Prostate gland (tissue), 2 donors: ENCODE results near the gene CFAP97D2.

Experiments
- POLR2A ChIP-seq: fragments of 450-650 bp; IDR thresholded peaks from one replicate; pipeline ENCODE4 v1.6.1; 2016; ENCODE audit warnings: antibody characterized with exemption, mild to moderate bottlenecking
- TF ChIP-seq, protein P1 (sequence below), 4 experiments: fragments of 200-600 bp in 2 of 4; fragments of 450-650 bp in 2 of 4; sonication (generic) in 2 of 4; IDR thresholded peaks; 1 replicate in 3 of 4; 2 replicates in 1 of 4; pipeline ENCODE4 v1.5.1; 2016 to 2019; ENCODE audit warnings: antibody characterized with exemption in 4 of 4, mild to moderate bottlenecking in 2 of 4, moderate library complexity in 2 of 4

DNA sequence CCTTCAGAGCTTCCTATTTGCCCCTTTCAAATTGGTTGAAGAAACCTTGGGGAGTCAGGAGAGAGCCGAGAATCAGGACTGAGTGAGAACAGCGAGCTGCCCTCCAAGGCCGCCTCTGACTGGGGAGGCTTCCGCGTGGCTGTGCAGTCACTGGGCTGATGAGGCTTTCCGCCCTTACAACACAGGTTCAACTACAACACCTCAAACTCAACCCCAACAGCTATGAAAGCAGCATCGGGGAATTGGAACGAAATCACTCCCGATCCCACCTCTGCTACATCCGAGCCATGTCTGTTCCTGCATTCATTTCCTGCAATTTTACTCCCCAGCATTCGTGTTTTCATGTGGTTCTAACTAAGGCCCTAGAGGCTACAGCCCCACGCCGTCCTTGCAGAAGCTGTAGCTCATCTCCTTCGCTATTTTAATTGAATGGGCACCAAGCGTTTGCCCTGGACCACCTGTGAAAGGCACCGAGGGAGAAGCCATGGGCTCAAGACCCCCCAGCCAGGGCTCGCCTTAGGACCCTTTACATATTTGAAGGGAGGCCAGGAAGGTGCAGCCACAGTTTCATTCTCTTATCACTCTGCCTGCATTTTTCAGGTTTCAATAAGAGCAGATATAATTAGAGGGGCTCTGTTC, 34.3 kb upstream of the CFAP97D2 start:
- TF ChIP-seq POLR2A = no peak
- TF ChIP-seq, protein P1, sequence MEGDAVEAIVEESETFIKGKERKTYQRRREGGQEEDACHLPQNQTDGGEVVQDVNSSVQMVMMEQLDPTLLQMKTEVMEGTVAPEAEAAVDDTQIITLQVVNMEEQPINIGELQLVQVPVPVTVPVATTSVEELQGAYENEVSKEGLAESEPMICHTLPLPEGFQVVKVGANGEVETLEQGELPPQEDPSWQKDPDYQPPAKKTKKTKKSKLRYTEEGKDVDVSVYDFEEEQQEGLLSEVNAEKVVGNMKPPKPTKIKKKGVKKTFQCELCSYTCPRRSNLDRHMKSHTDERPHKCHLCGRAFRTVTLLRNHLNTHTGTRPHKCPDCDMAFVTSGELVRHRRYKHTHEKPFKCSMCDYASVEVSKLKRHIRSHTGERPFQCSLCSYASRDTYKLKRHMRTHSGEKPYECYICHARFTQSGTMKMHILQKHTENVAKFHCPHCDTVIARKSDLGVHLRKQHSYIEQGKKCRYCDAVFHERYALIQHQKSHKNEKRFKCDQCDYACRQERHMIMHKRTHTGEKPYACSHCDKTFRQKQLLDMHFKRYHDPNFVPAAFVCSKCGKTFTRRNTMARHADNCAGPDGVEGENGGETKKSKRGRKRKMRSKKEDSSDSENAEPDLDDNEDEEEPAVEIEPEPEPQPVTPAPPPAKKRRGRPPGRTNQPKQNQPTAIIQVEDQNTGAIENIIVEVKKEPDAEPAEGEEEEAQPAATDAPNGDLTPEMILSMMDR (IDR thresholded peaks at IDR 0.05) = no peak
